ENCODE results near the gene RAB11FIP4. TPM values are rescaled to one million over a fixed set of nuclear protein-coding genes. Genes with fewer than 3 reads are reported as not detected.

Gene RAB11FIP4
- total and polyA plus RNA-seq, 2 of the 13 experiments (the other 11 are each of a cell fraction or from before 2014, with no cell fraction given) = 28.0 to 89.3 TPM

DNA sequence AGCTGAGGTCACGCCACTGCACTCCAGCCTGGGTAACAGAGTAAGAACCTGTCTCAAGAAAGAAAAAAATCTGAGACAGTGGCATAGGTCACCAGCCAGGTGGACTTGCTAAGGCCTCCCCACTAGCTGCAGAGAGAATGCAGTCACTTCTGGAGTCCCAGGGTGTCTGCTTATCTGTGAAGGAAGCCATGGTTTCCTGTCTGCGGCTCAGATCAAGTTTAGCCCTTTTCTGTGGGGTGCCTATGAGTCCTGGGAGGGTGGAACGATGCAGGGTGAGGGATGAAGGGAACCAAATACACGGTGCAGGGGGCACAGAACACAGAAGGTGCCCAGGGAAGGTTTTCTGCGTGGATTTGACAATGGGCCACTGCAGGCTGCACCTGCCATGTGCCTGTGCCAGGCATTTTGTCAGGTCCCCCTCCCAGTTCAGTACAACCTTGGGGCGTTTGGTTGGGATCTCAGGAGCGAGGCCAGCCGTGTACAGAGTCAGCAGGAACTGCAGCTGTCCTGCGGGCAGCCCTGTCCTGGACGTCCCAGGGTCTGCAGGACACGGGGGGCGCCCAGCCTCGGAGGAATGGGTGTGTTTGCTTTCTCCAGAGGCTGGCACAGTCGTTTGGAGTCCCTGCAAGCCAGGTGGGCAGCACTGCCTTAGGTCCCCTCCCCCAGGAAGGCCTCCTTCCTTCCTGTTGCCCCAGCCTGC lies 41.8 kb downstream of the RAB11FIP4 start (continued):
- TF ChIP-seq ARNTL (CRISPR knock-in tag; IDR thresholded peaks at IDR 0.05) = no peak
- no peak for TF ChIP-seq SAFB2 (CRISPR knock-in tag; IDR thresholded peaks at IDR 0.05; ENCODE audit: borderline replicate concordance, low read depth)
- TF ChIP-seq ARNT (IDR thresholded peaks at IDR 0.05) = no peak
- TF ChIP-seq, protein P1, sequence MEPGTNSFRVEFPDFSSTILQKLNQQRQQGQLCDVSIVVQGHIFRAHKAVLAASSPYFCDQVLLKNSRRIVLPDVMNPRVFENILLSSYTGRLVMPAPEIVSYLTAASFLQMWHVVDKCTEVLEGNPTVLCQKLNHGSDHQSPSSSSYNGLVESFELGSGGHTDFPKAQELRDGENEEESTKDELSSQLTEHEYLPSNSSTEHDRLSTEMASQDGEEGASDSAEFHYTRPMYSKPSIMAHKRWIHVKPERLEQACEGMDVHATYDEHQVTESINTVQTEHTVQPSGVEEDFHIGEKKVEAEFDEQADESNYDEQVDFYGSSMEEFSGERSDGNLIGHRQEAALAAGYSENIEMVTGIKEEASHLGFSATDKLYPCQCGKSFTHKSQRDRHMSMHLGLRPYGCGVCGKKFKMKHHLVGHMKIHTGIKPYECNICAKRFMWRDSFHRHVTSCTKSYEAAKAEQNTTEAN (CRISPR knock-in tag; conservative IDR thresholded peaks at IDR 0.05) = no peak
- no peak for TF ChIP-seq DPF2 (CRISPR knock-in tag; IDR thresholded peaks at IDR 0.05; ENCODE audit: borderline replicate concordance, low read depth)

DNA sequence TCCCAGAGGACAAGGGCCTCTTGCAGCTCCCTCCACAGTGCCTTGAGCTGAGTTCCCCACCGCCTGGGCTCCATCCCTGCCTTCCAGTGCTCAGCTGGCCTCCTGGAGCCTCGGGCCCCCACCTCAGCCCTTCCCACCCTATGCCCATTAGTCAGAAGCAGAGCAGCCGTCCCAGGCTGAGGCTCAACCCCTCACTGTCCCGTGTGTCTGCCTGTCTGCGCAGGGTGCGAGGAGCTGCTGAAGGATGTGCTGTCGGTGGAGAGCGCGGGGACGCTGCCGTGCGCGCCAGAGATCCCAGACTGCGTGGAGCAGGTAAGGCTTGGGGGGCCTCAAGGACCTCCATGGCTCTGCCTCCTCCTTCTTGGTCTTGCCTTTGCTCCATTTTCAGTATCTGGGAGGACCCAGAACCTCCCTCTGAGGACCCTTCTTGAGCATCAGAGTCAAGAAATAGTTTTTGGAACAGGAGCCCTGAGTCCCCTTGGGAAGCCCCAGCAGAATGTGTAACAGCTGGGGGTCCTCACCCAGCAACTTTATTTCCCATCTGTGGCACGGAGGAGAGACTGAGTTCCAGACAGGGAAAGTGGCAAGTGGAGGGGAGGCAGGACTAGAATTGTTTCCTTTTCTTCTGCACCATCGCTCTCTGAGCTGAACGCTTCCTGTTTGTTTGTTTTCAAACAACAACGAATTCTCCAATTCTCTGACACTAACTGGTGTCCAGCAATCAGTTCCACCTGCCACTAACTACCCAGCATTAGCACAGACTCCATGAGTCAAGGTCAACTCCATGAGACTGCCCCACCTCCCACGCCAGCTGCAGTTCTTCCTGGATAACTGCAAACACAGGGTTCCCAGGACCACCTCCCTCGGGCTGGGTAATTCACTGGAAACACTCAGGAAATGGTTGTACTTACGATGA lies 42.6 kb downstream of the RAB11FIP4 start:
- Histone ChIP-seq H4K20me1 (ENCODE audit: insufficient read depth, low read length) (no peaks in the 10 kb centered on the region), H3K27me3 (ENCODE audit: control insufficient read depth in 1 of 2, insufficient read depth in 2 of 2, low read length in 2 of 2) (peaks cover 1 to 9% of the 10 kb centered on the region in 2 experiments; a peak in 1 of 5 replicates), H3K4me3 (replicated peaks in 1 of 3; ENCODE audit: insufficient read depth in 1 of 3, low read depth in 2 of 3, low read length in 3 of 3) (no peak overlapping the region), H2AFZ (ENCODE audit: low read length) (no peak overlapping the region), H3K9ac (ENCODE audit: insufficient read depth, low read depth, low read length) (no peak overlapping the region), H3K36me3 (replicated peaks in 1 of 2; ENCODE audit: control insufficient read depth in 1 of 2, insufficient read depth in 2 of 2, low read length in 2 of 2) (no peaks in the 10 kb centered on the region), H3K4me1 (ENCODE audit: insufficient read depth, low read length) (peaks cover 78% of the 10 kb centered on the region), H3K4me2 (ENCODE audit: low read depth, low read length) (0 out of 2 replicates have a peak overlapping the region, but pooled peaks have one; percentile 7), H3K79me2 (ENCODE audit: insufficient read depth, low read length) (no peaks in the 10 kb centered on the region), H3K27ac (ENCODE audit: extremely low read length, insufficient read depth, low read length) (no peak overlapping the region), H3K9me3 (ENCODE audit: low read length) (no peaks in the 10 kb centered on the region)
- CTCF ChIA-PET (ENCODE audit: low intra/inter-chr PET ratio, low total read pairs) = interaction anchor here (1.7 to 2.0 kb wide), 2 partner anchors 84 to 91 kb away, joined by 5 to 6 read pairs; no protein-coding TSS in a partner anchor
- ATAC-seq (0 out of 3 replicates have a peak, but pooled peaks have one; percentile 5), DNase-seq (ENCODE audit: low spot score) (peak; percentile 37), FAIRE-seq (peak; percentile 42)
- in situ Hi-C loops (cut with HindIII; ENCODE audit: extremely low pct_ligation_motif_present, low pct_unique_long_range_greater_than_20kb) (loop anchor here (10.0 kb wide), 1 partner anchor 411 kb away; no protein-coding TSS in a partner anchor), intact Hi-C loops (cut with micrococcal nuclease; ENCODE audit: unreplicated experiment) (no loop called here)
- POLR2A ChIA-PET = no interaction called here
- BruUV-seq (replicated peaks) = no TSS peak
- 59% methylated on average over 19 of the region's 21 CpGs for WGBS (ENCODE audit: low lambda C conversion rate)
- TF ChIP-seq RARA (CRISPR knock-in tag; IDR thresholded peaks at IDR 0.05) = peak; percentile 47; the same call in 1 of the 2 replicates
- TF ChIP-seq SP5 (CRISPR knock-in tag; IDR thresholded peaks at IDR 0.05; ENCODE audit: borderline replicate concordance, low read depth) = peak; percentile 68; the same call in 1 of the 2 replicates
- 0 out of 2 replicates have a peak, but pooled peaks have one; percentile 12 for TF ChIP-seq SAP130 (CRISPR knock-in tag; IDR thresholded peaks at IDR 0.05; ENCODE audit: low read depth)
- peak; percentile 72 for TF ChIP-seq BCL6 (CRISPR knock-in tag; IDR thresholded peaks at IDR 0.05)
- TF ChIP-seq ZNF264 (CRISPR knock-in tag; IDR thresholded peaks at IDR 0.05) = peak; percentile 99
- no peak for TF ChIP-seq STAG1 (CRISPR knock-in tag; IDR thresholded peaks at IDR 0.05)
- TF ChIP-seq, protein P2, sequence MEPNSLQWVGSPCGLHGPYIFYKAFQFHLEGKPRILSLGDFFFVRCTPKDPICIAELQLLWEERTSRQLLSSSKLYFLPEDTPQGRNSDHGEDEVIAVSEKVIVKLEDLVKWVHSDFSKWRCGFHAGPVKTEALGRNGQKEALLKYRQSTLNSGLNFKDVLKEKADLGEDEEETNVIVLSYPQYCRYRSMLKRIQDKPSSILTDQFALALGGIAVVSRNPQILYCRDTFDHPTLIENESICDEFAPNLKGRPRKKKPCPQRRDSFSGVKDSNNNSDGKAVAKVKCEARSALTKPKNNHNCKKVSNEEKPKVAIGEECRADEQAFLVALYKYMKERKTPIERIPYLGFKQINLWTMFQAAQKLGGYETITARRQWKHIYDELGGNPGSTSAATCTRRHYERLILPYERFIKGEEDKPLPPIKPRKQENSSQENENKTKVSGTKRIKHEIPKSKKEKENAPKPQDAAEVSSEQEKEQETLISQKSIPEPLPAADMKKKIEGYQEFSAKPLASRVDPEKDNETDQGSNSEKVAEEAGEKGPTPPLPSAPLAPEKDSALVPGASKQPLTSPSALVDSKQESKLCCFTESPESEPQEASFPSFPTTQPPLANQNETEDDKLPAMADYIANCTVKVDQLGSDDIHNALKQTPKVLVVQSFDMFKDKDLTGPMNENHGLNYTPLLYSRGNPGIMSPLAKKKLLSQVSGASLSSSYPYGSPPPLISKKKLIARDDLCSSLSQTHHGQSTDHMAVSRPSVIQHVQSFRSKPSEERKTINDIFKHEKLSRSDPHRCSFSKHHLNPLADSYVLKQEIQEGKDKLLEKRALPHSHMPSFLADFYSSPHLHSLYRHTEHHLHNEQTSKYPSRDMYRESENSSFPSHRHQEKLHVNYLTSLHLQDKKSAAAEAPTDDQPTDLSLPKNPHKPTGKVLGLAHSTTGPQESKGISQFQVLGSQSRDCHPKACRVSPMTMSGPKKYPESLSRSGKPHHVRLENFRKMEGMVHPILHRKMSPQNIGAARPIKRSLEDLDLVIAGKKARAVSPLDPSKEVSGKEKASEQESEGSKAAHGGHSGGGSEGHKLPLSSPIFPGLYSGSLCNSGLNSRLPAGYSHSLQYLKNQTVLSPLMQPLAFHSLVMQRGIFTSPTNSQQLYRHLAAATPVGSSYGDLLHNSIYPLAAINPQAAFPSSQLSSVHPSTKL (CRISPR knock-in tag; IDR thresholded peaks at IDR 0.05) = 0 out of 2 replicates have a peak, but pooled peaks have one; percentile 11
- TF ChIP-seq, protein P3, sequence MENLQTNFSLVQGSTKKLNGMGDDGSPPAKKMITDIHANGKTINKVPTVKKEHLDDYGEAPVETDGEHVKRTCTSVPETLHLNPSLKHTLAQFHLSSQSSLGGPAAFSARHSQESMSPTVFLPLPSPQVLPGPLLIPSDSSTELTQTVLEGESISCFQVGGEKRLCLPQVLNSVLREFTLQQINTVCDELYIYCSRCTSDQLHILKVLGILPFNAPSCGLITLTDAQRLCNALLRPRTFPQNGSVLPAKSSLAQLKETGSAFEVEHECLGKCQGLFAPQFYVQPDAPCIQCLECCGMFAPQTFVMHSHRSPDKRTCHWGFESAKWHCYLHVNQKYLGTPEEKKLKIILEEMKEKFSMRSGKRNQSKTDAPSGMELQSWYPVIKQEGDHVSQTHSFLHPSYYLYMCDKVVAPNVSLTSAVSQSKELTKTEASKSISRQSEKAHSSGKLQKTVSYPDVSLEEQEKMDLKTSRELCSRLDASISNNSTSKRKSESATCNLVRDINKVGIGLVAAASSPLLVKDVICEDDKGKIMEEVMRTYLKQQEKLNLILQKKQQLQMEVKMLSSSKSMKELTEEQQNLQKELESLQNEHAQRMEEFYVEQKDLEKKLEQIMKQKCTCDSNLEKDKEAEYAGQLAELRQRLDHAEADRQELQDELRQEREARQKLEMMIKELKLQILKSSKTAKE (CRISPR knock-in tag; IDR thresholded peaks at IDR 0.05; ENCODE audit: borderline replicate concordance) = 0 out of 2 replicates have a peak, but pooled peaks have one; percentile 36

All from HepG2 (cell line).